ENCODE results near the gene TMEM156.

TMEM156 gene

GRCh38 chr4:39021631-39022030 is 10.6 kb downstream of the TMEM156 start:
- H3K36me3 ChIP-seq (ENCODE audit: control insufficient read depth in 1 of 2, insufficient read depth in 2 of 2, low read length in 2 of 2): no peaks in the 10 kb centered on the region
- no peak overlapping the region for H4K91ac ChIP-seq (ENCODE audit: low read depth, low read length)
- WGBS (ENCODE audit: extremely low coverage, insufficient coverage, insufficient read length): no CpG with 5 or more reads among the region's 3 CpGs
- H3K27ac ChIP-seq (ENCODE audit: low read depth, low read length): no peak overlapping the region
- peak in 1 of 2 donors; percentile 70 for DNase-seq
- no peaks in the 10 kb centered on the region for H3K79me1 ChIP-seq (ENCODE audit: low read length)
- no peak overlapping the region for H4K8ac ChIP-seq (ENCODE audit: low read depth, low read length)
- H3K4me2 ChIP-seq (ENCODE audit: low read length): no peak overlapping the region
- H3K4me3 ChIP-seq (ENCODE audit: low read depth, low read length): no peak overlapping the region
- H3K9me3 ChIP-seq (ENCODE audit: insufficient read depth, low read depth, low read length): no peaks in the 10 kb centered on the region
- no peak overlapping the region for H3K23ac ChIP-seq (ENCODE audit: low read length)
- H3K4me1 ChIP-seq (ENCODE audit: control insufficient read depth in 1 of 2, insufficient read depth in 2 of 2, low read length in 2 of 2): no peaks in the 10 kb centered on the region
- no peak overlapping the region for H2AK5ac ChIP-seq (ENCODE audit: low read length)
- no peak overlapping the region for H2BK120ac ChIP-seq (ENCODE audit: insufficient read depth, low read length, poor library complexity)
- no peak overlapping the region for H3K14ac ChIP-seq (ENCODE audit: low read length)
- H3K79me2 ChIP-seq (ENCODE audit: control insufficient read depth, insufficient read depth, low read length, poor library complexity): no peaks in the 10 kb centered on the region
- H3K9ac ChIP-seq (ENCODE audit: low read length): no peak overlapping the region
- H2BK12ac ChIP-seq (ENCODE audit: low read length): no peak overlapping the region
- no peak overlapping the region for H4K12ac ChIP-seq (ENCODE audit: low read depth, low read length)
- no peak overlapping the region for H3K18ac ChIP-seq (ENCODE audit: low read length)
- no peak overlapping the region for H3K4ac ChIP-seq (ENCODE audit: low read depth, low read length)
- no peak overlapping the region for H2BK5ac ChIP-seq (ENCODE audit: low read depth, low read length, poor library complexity)
- H2AFZ ChIP-seq (ENCODE audit: insufficient read depth, low read length, poor library complexity): no peak overlapping the region
- no peaks in the 10 kb centered on the region for H3K27me3 ChIP-seq (ENCODE audit: insufficient read depth, low read length)

- Histone ChIP-seq H3K23ac (ENCODE audit: low read length) (no peak overlapping the region), H3K36me3 (ENCODE audit: control insufficient read depth in 1 of 2, insufficient read depth in 2 of 2, low read length in 2 of 2) (no peaks in the 10 kb centered on the region), H2BK12ac (ENCODE audit: low read length) (no peak overlapping the region), H2AFZ (ENCODE audit: insufficient read depth, low read length, poor library complexity) (no peak overlapping the region), H2AK5ac (ENCODE audit: low read length) (no peak overlapping the region), H4K8ac (ENCODE audit: low read depth, low read length) (no peak overlapping the region), H3K18ac (ENCODE audit: low read length) (no peak overlapping the region), H3K79me2 (ENCODE audit: control insufficient read depth, insufficient read depth, low read length, poor library complexity) (no peaks in the 10 kb centered on the region), H3K4ac (ENCODE audit: low read depth, low read length) (no peak overlapping the region), H3K4me1 (ENCODE audit: control insufficient read depth in 1 of 2, insufficient read depth in 2 of 2, low read length in 2 of 2) (no peaks in the 10 kb centered on the region), H3K4me2 (ENCODE audit: low read length) (no peak overlapping the region), H3K9me3 (ENCODE audit: insufficient read depth, low read depth, low read length) (no peaks in the 10 kb centered on the region), H3K4me3 (ENCODE audit: low read depth, low read length) (no peak overlapping the region), H3K9ac (ENCODE audit: low read length) (no peak overlapping the region), H3K27me3 (ENCODE audit: insufficient read depth, low read length) (no peaks in the 10 kb centered on the region), H2BK5ac (ENCODE audit: low read depth, low read length, poor library complexity) (no peak overlapping the region), H2BK120ac (ENCODE audit: insufficient read depth, low read length, poor library complexity) (no peak overlapping the region), H3K79me1 (ENCODE audit: low read length) (no peaks in the 10 kb centered on the region), H3K14ac (ENCODE audit: low read length) (no peak overlapping the region), H4K91ac (ENCODE audit: low read depth, low read length) (no peak overlapping the region), H3K27ac (ENCODE audit: low read depth, low read length) (no peak overlapping the region), H4K12ac (ENCODE audit: low read depth, low read length) (no peak overlapping the region)
- DNase-seq: peak in 1 of 2 donors; percentile 14
- WGBS (ENCODE audit: extremely low coverage, insufficient coverage, insufficient read length): no CpG with 5 or more reads among the region's 4 CpGs
Measured at GRCh38 chr4:39020130-39020529, 12.1 kb downstream of the TMEM156 start.

- no peak overlapping the region for H4K8ac ChIP-seq (ENCODE audit: low read depth, low read length)
- H4K91ac ChIP-seq (ENCODE audit: low read depth, low read length): no peak overlapping the region
- no peak overlapping the region for H3K27ac ChIP-seq (ENCODE audit: low read depth, low read length)
- H3K23ac ChIP-seq (ENCODE audit: low read length): no peak overlapping the region
- H3K27me3 ChIP-seq (ENCODE audit: insufficient read depth, low read length): no peaks in the 10 kb centered on the region
- H3K79me1 ChIP-seq (ENCODE audit: low read length): no peaks in the 10 kb centered on the region
- H3K9me3 ChIP-seq (ENCODE audit: insufficient read depth, low read depth, low read length): no peaks in the 10 kb centered on the region
- no peak overlapping the region for H3K18ac ChIP-seq (ENCODE audit: low read length)
- no peak overlapping the region for H2AFZ ChIP-seq (ENCODE audit: insufficient read depth, low read length, poor library complexity)
- H3K4me2 ChIP-seq (ENCODE audit: low read length): no peak overlapping the region
- no peak overlapping the region for H3K9ac ChIP-seq (ENCODE audit: low read length)
- H3K79me2 ChIP-seq (ENCODE audit: control insufficient read depth, insufficient read depth, low read length, poor library complexity): no peaks in the 10 kb centered on the region
- H3K4me3 ChIP-seq (ENCODE audit: low read depth, low read length): no peak overlapping the region
- no peak overlapping the region for H2BK120ac ChIP-seq (ENCODE audit: insufficient read depth, low read length, poor library complexity)
- DNase-seq: no peak
- H3K14ac ChIP-seq (ENCODE audit: low read length): no peak overlapping the region
- no peak overlapping the region for H2BK5ac ChIP-seq (ENCODE audit: low read depth, low read length, poor library complexity)
- no peaks in the 10 kb centered on the region for H3K4me1 ChIP-seq (ENCODE audit: control insufficient read depth in 1 of 2, insufficient read depth in 2 of 2, low read length in 2 of 2)
- no peak overlapping the region for H2BK12ac ChIP-seq (ENCODE audit: low read length)
- no CpG with 5 or more reads among the region's 2 CpGs for WGBS (ENCODE audit: extremely low coverage, insufficient coverage, insufficient read length)
- H3K36me3 ChIP-seq (ENCODE audit: control insufficient read depth in 1 of 2, insufficient read depth in 2 of 2, low read length in 2 of 2): no peaks in the 10 kb centered on the region
- H3K4ac ChIP-seq (ENCODE audit: low read depth, low read length): no peak overlapping the region
- no peak overlapping the region for H4K12ac ChIP-seq (ENCODE audit: low read depth, low read length)
- H2AK5ac ChIP-seq (ENCODE audit: low read length): no peak overlapping the region
Measured at GRCh38 chr4:39014028-39014427, 18.2 kb downstream of the TMEM156 start.

- no peaks in the 10 kb centered on the region for H3K36me3 ChIP-seq (ENCODE audit: control insufficient read depth in 1 of 2, insufficient read depth in 2 of 2, low read length in 2 of 2)
- H3K27ac ChIP-seq (ENCODE audit: low read depth, low read length): no peak overlapping the region
- no peak overlapping the region for H3K4ac ChIP-seq (ENCODE audit: low read depth, low read length)
- no peak overlapping the region for H4K91ac ChIP-seq (ENCODE audit: low read depth, low read length)
- no peak overlapping the region for H2BK12ac ChIP-seq (ENCODE audit: low read length)
- DNase-seq: no peak
- H3K4me2 ChIP-seq (ENCODE audit: low read length): no peak overlapping the region
- WGBS (ENCODE audit: extremely low coverage, insufficient coverage, insufficient read length): no CpG with 5 or more reads among the region's 2 CpGs
- H3K4me3 ChIP-seq (ENCODE audit: low read depth, low read length): no peak overlapping the region
- no peaks in the 10 kb centered on the region for H3K27me3 ChIP-seq (ENCODE audit: insufficient read depth, low read length)
- H3K79me1 ChIP-seq (ENCODE audit: low read length): no peaks in the 10 kb centered on the region
- H2BK120ac ChIP-seq (ENCODE audit: insufficient read depth, low read length, poor library complexity): no peak overlapping the region
- H2BK5ac ChIP-seq (ENCODE audit: low read depth, low read length, poor library complexity): no peak overlapping the region
- no peak overlapping the region for H4K8ac ChIP-seq (ENCODE audit: low read depth, low read length)
- H2AK5ac ChIP-seq (ENCODE audit: low read length): no peak overlapping the region
- H3K79me2 ChIP-seq (ENCODE audit: control insufficient read depth, insufficient read depth, low read length, poor library complexity): no peaks in the 10 kb centered on the region
- H3K9me3 ChIP-seq (ENCODE audit: insufficient read depth, low read depth, low read length): no peaks in the 10 kb centered on the region
- no peak overlapping the region for H3K9ac ChIP-seq (ENCODE audit: low read length)
- no peak overlapping the region for H3K23ac ChIP-seq (ENCODE audit: low read length)
- H3K14ac ChIP-seq (ENCODE audit: low read length): no peak overlapping the region
- no peak overlapping the region for H4K12ac ChIP-seq (ENCODE audit: low read depth, low read length)
- no peaks in the 10 kb centered on the region for H3K4me1 ChIP-seq (ENCODE audit: control insufficient read depth in 1 of 2, insufficient read depth in 2 of 2, low read length in 2 of 2)
- no peak overlapping the region for H2AFZ ChIP-seq (ENCODE audit: insufficient read depth, low read length, poor library complexity)
- H3K18ac ChIP-seq (ENCODE audit: low read length): no peak overlapping the region
Measured at GRCh38 chr4:39004758-39005157, 27.5 kb downstream of the TMEM156 start.

All from trophoblast cell (in vitro differentiated cells and primary cell).